GM21526 (cell line): Measurements from ENCODE around the gene FAM118A.
"Not testable (repeated sequence)": the region's sequence is repeated elsewhere in the genome, so short reads cannot be mapped to it uniquely, and the experiment has no call there.

Experiments used
- ATAC-seq: cut with Tn5 transposase; IDR thresholded peaks from one replicate; pipeline ENCODE4 v1.9.1; 2021; ENCODE audit warnings: moderate library complexity; ENCODE audit not compliant: unreplicated experiment, low FRiP score

FAM118A gene

GRCh38 chr22:45309422-45310227 is at the start of gene FAM118A:
Gene FAM118A (plus strand): TSS chr22:45309934. CDS start chr22:45322380, 12,446 bp downstream.
- peak; percentile 74 for ATAC-seq

GRCh38 chr22:45260395-45260759 is 49.4 kb upstream of the FAM118A start:
- ATAC-seq: not testable (repeated sequence)

GRCh38 chr22:45261407-45262088 is 48.2 kb upstream of the FAM118A start:
- ATAC-seq: no peak

- ATAC-seq: no peak
Observed at GRCh38 chr22:45262195-45262930, 47.4 kb upstream of the FAM118A start.

- peak; percentile 48 for ATAC-seq
Observed at GRCh38 chr22:45262931-45263462, 46.7 kb upstream of the FAM118A start.

GRCh38 chr22:45263463-45264269 is 46.1 kb upstream of the FAM118A start:
- ATAC-seq: peak; percentile 81

GRCh38 chr22:45265535-45265934 is 44.2 kb upstream of the FAM118A start:
- ATAC-seq: no peak

- no peak for ATAC-seq
Observed at GRCh38 chr22:45268167-45268957, 41.4 kb upstream of the FAM118A start.

- no peak for ATAC-seq
Observed at GRCh38 chr22:45268958-45269844, 40.5 kb upstream of the FAM118A start.

GRCh38 chr22:45270095-45271020 is 39.4 kb upstream of the FAM118A start:
- ATAC-seq: no peak

GRCh38 chr22:45271667-45272201 is 38.0 kb upstream of the FAM118A start:
- no peak for ATAC-seq

- no peak for ATAC-seq
Observed at GRCh38 chr22:45272498-45272897, 37.2 kb upstream of the FAM118A start.

- no peak for ATAC-seq
Observed at GRCh38 chr22:45273452-45274075, 36.2 kb upstream of the FAM118A start.

- no peak for ATAC-seq
Observed at GRCh38 chr22:45276507-45277105, 33.1 kb upstream of the FAM118A start.

GRCh38 chr22:45277720-45278119 is 32.0 kb upstream of the FAM118A start:
- ATAC-seq: not testable (repeated sequence)

GRCh38 chr22:45278125-45278524 is 31.6 kb upstream of the FAM118A start:
- ATAC-seq: no peak
